Posterior cingulate gyrus (tissue), 11 donors: ENCODE measurements around the gene GIMAP4.
"Not testable (repeated sequence)": the region's sequence is repeated elsewhere in the genome, so short reads cannot be mapped to it uniquely, and the experiment has no call there.

Experiments
- DNase-seq, 10 donors: peaks; one replicate each; pipeline versions ENCODE4 v3.0.0 to v3.0.0-alpha.2; 2020 to 2021; ENCODE audit warnings: mixed read lengths in 3 of 10
- intact Hi-C: fragments of 100-400 bp; cut with DNase I; formaldehyde crosslinking; loops from one replicate; pipeline ENCODE4 v1.15.1; 2023

The GIMAP4 gene

DNA sequence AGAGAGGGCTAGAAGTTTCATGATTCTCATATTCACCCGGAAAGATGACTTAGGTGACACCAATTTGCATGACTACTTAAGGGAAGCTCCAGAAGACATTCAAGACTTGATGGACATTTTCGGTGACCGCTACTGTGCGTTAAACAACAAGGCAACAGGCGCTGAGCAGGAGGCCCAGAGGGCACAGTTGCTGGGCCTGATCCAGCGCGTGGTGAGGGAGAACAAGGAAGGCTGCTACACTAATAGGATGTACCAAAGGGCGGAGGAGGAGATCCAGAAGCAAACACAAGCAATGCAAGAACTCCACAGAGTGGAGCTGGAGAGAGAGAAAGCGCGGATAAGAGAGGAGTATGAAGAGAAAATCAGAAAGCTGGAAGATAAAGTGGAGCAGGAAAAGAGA, 5.3 kb downstream of the GIMAP4 start:
- intact Hi-C loops, result no loop called here
- DNase-seq, result no peak

DNA sequence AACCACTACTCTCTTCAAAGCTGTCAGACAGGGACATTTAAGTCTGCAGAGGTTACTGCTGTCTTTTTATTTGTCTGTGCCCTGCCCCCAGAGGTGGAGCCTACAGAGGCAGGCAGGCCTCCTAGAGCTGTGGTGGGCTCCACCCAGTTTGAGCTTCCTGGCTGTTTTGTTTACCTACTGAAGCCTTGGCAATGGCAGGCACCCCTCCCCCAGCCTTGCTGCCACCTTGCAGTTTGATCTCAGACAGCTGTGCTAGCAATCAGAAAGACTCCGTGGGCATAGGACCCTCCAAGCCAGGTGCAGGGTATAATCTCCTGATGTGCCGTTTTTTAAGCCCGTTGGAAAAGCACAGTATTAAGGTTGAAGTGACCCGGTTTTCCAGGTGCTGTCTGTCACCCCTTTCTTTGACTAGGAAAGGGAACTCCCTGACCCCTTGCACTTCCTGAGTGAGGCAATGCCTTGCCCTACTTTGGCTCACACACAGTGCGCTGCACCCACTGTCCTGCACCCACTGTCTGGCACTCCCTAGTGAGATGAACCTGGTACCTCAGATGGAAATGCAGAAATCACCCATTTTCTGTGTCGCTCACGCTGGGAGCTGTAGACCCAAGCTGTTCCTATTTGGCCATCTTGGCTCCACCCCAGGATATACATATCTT, 12.9 kb downstream of the GIMAP4 start:
- intact Hi-C loops, DNase-seq: not testable (repeated sequence)

- intact Hi-C loops, result no loop called here
- no peak for DNase-seq
Observed at GRCh38 chr7:150580638-150581394, 13.6 kb downstream of the GIMAP4 start.

- intact Hi-C loops, result no loop called here
- DNase-seq, result no peak
Observed at GRCh38 chr7:150585199-150585598, 18.0 kb downstream of the GIMAP4 start.

- DNase-seq, result no peak
- intact Hi-C loops, result no loop called here
Observed at GRCh38 chr7:150586068-150586784, 19.0 kb downstream of the GIMAP4 start.

- no peak for DNase-seq
- intact Hi-C loops, result no loop called here
Observed at GRCh38 chr7:150586785-150587152, 19.6 kb downstream of the GIMAP4 start.

DNA sequence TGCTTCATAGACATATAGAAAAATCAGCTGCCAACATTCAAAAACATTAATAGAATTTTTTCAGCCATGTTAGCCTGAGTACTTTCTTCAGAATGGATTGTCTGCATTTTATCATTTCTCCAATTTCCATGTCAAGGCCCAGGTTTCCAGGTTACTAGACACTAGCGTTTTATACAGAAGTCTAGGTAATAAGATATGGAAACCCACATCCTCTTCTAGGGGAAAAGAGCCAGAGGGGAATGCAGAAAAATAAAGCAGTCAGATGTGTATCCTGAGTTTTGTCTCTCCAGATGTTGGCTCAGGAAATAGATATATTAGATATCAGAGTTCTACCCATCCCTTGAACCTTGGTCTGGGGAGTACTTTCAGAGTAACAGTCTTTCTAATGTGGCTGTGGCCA, 20.4 kb downstream of the GIMAP4 start:
- no peak for DNase-seq
- intact Hi-C loops, result no loop called here

DNA sequence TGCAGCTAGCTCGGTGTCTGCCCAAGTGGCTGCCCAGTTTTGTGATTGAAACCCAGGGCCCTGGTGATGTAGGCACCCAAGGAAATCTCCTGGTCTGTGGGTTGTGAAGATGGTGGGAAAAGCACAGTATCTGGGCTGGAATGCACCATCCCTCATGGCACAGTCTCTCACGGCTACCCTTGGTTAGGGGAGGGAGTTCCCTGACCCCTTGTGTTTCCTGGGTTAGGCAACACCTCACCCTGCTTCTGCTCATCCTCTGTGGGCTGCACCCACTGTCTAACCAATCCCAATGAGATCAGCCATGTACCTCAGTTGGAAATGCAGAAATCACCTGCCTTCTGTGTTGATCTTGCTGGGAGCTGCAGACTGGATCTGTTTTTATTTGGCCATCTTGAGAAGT, 27.6 kb downstream of the GIMAP4 start:
- no peak for DNase-seq
- intact Hi-C loops, result no loop called here

- intact Hi-C loops, result no loop called here
- DNase-seq, result no peak
Observed at GRCh38 chr7:150595361-150595760, 28.2 kb downstream of the GIMAP4 start.

DNA sequence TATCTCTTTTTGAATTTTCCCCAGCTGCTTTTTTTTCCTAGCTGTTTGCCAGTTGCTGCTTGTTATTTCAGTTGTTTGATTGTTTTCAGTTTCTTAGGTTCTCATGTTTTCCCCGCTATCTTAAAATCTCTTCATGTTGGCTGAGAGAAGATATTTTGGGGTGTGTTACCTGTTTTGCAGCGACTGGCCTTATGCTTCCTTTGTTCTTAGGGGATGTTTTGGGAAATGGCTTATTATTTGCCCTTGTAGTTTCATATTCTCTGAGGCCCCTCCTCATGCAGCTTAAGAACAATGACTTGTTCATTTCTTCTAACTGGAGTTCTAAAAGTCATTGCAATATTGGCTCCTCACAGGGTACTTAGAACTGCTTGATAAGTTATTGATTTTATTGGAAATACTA, 36.4 kb downstream of the GIMAP4 start:
- DNase-seq, intact Hi-C loops: not testable (repeated sequence)

DNA sequence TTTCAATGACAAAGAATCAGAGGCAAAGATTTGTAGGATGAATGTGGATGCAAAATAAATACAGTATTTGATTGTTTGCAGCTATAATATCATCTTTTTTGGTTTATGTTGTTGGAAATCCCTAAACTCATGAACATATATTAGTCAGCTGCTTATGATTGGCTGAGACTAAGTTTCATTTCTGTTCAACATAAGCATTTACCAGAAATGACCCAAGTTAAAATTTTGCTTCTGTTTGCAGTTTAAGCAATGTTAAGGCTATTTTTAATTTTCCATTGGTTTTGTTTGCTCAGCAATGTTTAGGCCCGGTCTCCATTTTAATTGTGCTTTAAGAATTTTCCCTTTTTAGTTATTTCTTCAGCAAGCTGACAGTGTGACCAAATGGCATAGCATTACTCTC, 43.0 kb downstream of the GIMAP4 start:
- intact Hi-C loops, result no loop called here
- no peak for DNase-seq

- intact Hi-C loops, result no loop called here
- no peak for DNase-seq
Observed at GRCh38 chr7:150612925-150613324, 45.7 kb downstream of the GIMAP4 start.

DNA sequence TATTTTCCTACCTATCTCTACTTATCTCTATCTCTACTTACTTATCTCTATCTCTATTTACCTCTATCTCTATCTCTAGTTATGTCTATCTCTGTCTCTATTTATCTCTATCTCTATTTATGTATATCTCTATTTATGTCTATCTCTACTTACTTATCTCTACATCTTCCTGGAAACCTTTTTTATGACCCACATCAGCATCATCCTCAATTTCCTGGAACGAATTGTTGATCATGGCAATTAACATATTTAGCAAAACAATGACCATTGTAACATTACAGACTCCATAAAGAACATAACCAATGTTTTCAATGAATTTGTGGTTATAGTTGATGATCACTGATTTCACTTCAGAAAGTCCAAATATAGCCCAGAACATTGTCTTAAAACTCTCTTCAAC, 46.7 kb downstream of the GIMAP4 start:
- intact Hi-C loops, result no loop called here
- no peak for DNase-seq

DNA sequence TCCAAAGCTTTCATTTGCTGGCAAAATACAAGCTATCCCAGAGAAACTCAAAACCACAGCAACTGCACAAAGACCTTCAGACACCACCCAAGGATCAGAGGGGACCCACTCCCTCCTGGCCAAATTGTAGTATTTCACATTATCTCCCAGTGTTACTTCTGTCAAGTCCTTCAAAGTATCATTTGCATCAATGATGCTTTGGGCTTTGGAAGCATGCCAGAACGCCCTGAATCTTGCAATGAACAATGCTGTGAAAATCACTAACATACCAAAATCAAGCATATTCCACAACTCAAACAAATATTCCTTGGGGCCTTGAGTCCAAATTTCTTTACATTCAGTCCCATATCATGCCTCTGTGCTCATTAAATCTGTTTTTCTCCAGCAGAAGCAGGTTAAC, 47.2 kb downstream of the GIMAP4 start:
- intact Hi-C loops, DNase-seq: not testable (repeated sequence)

DNA sequence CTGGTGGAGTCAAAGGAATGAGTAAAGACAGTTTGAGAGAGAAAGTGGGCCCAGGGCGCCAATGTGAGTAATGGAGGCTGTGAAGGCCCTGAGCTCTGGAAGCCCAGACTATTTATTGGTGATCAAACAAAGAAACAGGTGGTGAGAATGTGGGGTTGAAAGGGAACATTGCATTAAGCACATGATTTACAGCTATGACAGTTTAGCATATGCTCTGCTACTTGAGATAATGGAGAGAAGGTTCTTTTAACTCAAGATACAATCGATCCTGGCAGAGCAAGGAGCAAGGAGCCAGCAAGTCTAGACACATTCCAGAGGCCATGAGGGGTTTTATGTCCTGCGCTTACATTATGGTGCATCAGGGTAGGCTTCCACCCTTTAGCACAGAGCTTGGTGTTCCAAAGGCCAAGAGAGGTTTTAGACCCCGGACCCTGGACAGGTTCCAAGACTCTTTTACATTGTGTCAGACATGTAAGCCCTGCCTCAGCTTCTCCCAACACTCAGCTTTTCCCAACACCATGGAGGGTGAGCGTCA, 48.1 kb downstream of the GIMAP4 start:
- intact Hi-C loops, DNase-seq: not testable (repeated sequence)

- intact Hi-C loops, result no loop called here
- no peak for DNase-seq
Observed at GRCh38 chr7:150620061-150620460, 52.9 kb downstream of the GIMAP4 start.

GRCh38 chr7:150620617-150621371, 53.6 kb downstream of the GIMAP4 start:
- DNase-seq, result no peak
- intact Hi-C loops, result no loop called here

- intact Hi-C loops, result no loop called here
- DNase-seq, result no peak
Observed at GRCh38 chr7:150621376-150621775, 54.2 kb downstream of the GIMAP4 start.
